ENCODE results near the gene CHFR.

DNA sequence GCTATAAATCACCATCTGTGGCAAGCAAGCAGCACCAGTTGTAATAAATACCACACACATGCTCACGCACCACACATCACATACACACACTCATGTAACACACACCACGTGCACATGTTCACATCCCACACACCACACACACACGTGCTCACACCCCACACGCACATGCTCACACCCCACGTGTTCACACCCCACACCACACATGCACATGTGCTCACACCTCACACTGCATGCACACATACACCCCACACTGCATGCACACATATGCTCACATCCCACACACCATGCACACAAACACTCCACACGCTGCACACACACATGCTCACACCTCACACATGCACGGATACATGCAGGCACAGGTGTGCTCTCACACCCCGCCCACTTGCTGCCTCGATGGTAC, 102.8 kb downstream of the CHFR start:
- TF ChIP-seq CTCF (IDR thresholded peaks at IDR 0.05) (no peak), POLR2AphosphoS5 (IDR thresholded peaks at IDR 0.05) (no peak)

Data from upper lobe of left lung (tissue), 4 donors.